Hepatocyte (in vitro differentiated cells): ENCODE measurements around the gene BRD2.

Experiments used
- EZH2 ChIP-seq: fragments of 200-600 bp; sonication (generic); IDR thresholded peaks from 2 replicates; pipeline ENCODE4 v1.6.1; 2016; ENCODE audit warnings: antibody characterized with exemption, mild to moderate bottlenecking, borderline replicate concordance
- TF ChIP-seq, protein P1 (sequence below): fragments of 200-600 bp; sonication (generic); IDR thresholded peaks from 2 replicates; pipeline ENCODE4 v1.5.1; 2016; ENCODE audit warnings: antibody characterized with exemption, mild to moderate bottlenecking; ENCODE audit not compliant: poor library complexity

DNA sequence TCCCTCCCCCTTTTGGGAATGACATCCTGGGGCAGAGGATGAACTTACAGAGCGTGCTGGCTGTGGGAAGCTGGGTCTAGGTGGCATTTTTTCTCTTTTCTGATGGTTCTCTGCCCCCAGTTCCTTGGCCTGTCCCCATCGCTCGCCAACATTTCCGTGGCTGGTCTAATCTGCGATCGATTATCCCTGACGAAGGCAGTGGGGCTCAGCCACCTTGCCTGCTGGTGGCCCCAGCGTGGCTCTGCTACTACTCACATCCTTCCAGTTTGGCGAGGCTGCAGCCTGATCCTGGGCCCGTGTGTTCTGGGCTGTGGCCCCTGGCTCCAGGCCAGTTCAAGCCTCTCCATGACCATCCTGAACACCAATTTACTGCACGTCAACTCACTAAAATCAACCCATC is 47.4 kb downstream of the BRD2 start:
- no peak for TF ChIP-seq EZH2
- TF ChIP-seq, protein P1, sequence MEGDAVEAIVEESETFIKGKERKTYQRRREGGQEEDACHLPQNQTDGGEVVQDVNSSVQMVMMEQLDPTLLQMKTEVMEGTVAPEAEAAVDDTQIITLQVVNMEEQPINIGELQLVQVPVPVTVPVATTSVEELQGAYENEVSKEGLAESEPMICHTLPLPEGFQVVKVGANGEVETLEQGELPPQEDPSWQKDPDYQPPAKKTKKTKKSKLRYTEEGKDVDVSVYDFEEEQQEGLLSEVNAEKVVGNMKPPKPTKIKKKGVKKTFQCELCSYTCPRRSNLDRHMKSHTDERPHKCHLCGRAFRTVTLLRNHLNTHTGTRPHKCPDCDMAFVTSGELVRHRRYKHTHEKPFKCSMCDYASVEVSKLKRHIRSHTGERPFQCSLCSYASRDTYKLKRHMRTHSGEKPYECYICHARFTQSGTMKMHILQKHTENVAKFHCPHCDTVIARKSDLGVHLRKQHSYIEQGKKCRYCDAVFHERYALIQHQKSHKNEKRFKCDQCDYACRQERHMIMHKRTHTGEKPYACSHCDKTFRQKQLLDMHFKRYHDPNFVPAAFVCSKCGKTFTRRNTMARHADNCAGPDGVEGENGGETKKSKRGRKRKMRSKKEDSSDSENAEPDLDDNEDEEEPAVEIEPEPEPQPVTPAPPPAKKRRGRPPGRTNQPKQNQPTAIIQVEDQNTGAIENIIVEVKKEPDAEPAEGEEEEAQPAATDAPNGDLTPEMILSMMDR = no peak
